Activated naive CD8-positive, alpha-beta T cell (primary cell): ENCODE measurements around the gene REV3L.
"Not testable (repeated sequence)": the region's sequence is repeated elsewhere in the genome, so short reads cannot be mapped to it uniquely, and the experiment has no call there.

ENCODE experiments used
- H3K27ac Mint-ChIP-seq: one replicate; pipeline ENCODE4 v1.8.0; 2021; ENCODE audit warnings: mixed read lengths
- H3K27me3 Mint-ChIP-seq: one replicate; pipeline ENCODE4 v1.8.0; 2021; ENCODE audit warnings: mixed read lengths
- H3K36me3 Mint-ChIP-seq: one replicate; pipeline ENCODE4 v1.8.0; 2021; ENCODE audit warnings: mixed read lengths
- H3K4me1 Mint-ChIP-seq: one replicate; pipeline ENCODE4 v1.8.0; 2021; ENCODE audit warnings: low read depth, mixed read lengths
- H3K4me3 Mint-ChIP-seq: one replicate; pipeline ENCODE4 v1.8.0; 2021; ENCODE audit warnings: mild to moderate bottlenecking, mixed read lengths
- H3K9me3 Mint-ChIP-seq: one replicate; pipeline ENCODE4 v1.8.0; 2021; ENCODE audit warnings: low read depth, mixed read lengths

Gene REV3L

DNA sequence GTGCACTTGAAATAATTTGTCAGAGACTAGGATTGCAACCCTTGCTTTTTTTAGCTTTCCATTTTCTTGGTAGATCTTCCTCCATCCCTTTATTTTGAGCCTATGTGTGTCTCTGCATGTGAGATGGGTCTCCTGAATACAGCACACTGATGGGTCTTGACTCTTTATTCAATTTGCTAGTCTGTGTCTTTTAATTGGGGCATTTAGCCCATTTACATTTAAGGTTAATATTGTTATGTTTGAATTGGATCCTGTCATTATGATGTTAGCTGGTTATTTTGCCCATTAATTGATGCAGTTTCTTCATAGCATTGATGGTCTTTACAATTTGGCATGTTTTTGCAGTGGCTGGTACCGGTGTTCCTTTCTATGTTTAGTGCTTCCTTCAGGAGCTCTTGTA lies 22.5 kb upstream of the REV3L start:
- not testable (repeated sequence) for H3K4me3 Mint-ChIP-seq, H3K9me3 Mint-ChIP-seq, H3K27me3 Mint-ChIP-seq
- Mint-ChIP-seq H3K27ac (peak overlapping the region; percentile 23), H3K36me3 (peaks cover 20% of the 10 kb centered on the region), H3K4me1 (peaks cover 24% of the 10 kb centered on the region)

DNA sequence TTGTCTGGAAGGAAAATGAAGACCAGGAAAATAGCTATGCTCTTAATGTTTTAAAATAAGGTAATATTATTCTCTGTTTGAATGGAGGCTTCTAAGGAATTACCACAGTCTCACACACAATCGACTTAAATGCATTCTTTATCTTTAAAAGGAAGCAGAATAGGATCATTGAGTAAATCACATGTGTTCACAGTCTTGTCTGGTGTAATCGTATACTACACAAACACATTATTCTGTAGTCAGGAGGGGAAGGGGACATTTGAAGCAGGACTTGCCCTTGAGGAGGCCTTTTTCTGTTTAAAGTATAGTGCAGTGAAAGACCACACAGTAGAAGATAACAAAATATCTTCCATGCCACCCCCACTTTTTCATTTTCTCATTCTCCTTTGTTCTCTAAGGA lies 20.6 kb upstream of the REV3L start:
- no peak overlapping the region for H3K27ac Mint-ChIP-seq
- peaks cover 24% of the 10 kb centered on the region for H3K4me1 Mint-ChIP-seq
- H3K36me3 Mint-ChIP-seq, result peaks cover 24% of the 10 kb centered on the region
- H3K27me3 Mint-ChIP-seq, result no peaks in the 10 kb centered on the region
- no peak overlapping the region for H3K4me3 Mint-ChIP-seq
- H3K9me3 Mint-ChIP-seq, result no peaks in the 10 kb centered on the region

DNA sequence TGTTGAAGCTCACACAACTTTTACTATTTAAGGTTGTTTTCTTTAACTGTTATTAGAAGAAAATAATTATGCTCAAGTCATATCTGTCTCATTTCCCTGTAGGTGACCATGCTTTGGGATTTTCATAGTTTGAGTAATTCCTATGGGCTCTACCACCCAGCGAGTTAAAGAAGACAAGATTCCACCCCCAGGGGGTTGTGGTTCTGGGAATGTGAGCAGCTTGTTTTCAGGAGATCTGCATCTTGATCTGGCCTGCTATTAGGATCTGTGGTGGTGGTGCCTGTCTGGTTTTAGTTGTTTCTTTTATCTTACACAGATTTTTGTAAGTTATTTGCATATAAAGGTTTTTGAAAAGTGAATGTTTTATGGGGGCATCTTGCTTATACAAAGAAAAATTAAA lies 20.2 kb upstream of the REV3L start:
- Mint-ChIP-seq H3K27ac (no peak overlapping the region), H3K36me3 (peaks cover 24% of the 10 kb centered on the region), H3K9me3 (no peaks in the 10 kb centered on the region), H3K4me3 (no peak overlapping the region), H3K27me3 (no peaks in the 10 kb centered on the region), H3K4me1 (peaks cover 24% of the 10 kb centered on the region)

GRCh38 chr6:111502154-111502553 lies 19.1 kb upstream of the REV3L start:
- no peaks in the 10 kb centered on the region for H3K27me3 Mint-ChIP-seq
- H3K4me1 Mint-ChIP-seq, result peaks cover 25% of the 10 kb centered on the region
- peaks cover 27% of the 10 kb centered on the region for H3K36me3 Mint-ChIP-seq
- no peak overlapping the region for H3K27ac Mint-ChIP-seq
- no peak overlapping the region for H3K4me3 Mint-ChIP-seq
- no peaks in the 10 kb centered on the region for H3K9me3 Mint-ChIP-seq

- no peak overlapping the region for H3K27ac Mint-ChIP-seq
Measured at GRCh38 chr6:111499269-111499793, 16.3 kb upstream of the REV3L start.

DNA sequence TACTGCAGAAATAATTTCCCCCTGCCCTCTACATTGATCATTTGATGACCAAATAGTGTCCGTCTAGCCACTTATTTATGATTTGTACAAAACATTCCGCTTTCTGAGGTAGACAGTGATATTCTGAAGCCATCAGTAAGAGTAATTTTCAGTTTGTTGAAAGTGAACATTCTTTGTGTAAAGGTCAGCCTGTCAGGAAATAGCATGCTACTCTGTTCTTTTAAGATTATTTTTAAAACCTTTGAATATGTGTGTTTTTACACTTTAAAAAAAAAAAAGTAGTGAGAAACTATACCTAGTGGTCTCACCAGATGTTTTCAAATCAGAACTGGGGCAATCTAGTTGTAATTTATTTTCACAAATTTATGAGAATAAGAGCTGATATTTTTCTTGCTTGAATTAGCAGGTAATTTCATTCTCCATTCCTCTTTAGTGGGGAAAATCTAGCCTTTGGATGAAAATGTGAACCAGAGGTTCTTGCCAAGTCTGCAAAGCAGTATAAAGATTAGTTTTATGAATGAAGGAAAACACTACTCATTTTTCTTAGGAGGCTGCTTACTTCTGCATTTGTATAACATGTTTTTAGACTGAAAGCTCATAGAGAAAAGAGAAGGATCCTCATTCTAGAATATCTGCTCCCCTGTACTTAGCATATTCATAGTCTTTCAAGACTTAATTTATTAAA lies 12.1 kb upstream of the REV3L start:
- Mint-ChIP-seq H3K9me3 (no peaks in the 10 kb centered on the region), H3K36me3 (peaks cover 6% of the 10 kb centered on the region), H3K27ac (no peak overlapping the region), H3K27me3 (no peaks in the 10 kb centered on the region), H3K4me1 (peaks cover 15% of the 10 kb centered on the region), H3K4me3 (no peak overlapping the region)

More at GRCh38 chr6:111499269-111499793, 16.3 kb upstream of the REV3L start:
- Mint-ChIP-seq H3K4me1 (peaks cover 21% of the 10 kb centered on the region), H3K4me3 (no peak overlapping the region), H3K36me3 (peaks cover 18% of the 10 kb centered on the region), H3K27me3 (no peaks in the 10 kb centered on the region), H3K9me3 (no peaks in the 10 kb centered on the region)

- no peaks in the 10 kb centered on the region for H3K27me3 Mint-ChIP-seq
- peaks cover 22% of the 10 kb centered on the region for H3K4me1 Mint-ChIP-seq
- H3K36me3 Mint-ChIP-seq, result peaks cover 5% of the 10 kb centered on the region
- no peak overlapping the region for H3K4me3 Mint-ChIP-seq
- H3K27ac Mint-ChIP-seq, result no peak overlapping the region
- no peaks in the 10 kb centered on the region for H3K9me3 Mint-ChIP-seq
Measured at GRCh38 chr6:111492499-111492898, 9.5 kb upstream of the REV3L start.

DNA sequence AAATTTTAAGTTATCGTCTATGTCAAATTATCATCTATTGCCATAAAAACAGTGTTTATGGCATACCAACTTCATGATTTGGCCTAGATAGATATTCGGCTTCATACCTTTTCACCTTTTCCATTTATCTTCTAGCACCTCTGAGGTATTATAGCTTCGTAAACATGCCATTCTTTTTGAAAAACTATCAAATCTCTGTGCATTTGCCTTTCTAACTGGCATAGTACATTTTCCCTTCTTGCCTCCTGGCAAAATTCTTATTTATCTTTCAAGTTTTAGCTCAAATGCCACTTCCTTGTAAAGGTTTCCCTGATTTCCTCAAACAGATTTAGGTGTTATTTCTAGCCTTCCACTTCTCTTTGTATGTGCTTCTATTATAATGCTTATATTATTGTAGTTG lies 7.0 kb upstream of the REV3L start:
- H3K27me3 Mint-ChIP-seq, result no peaks in the 10 kb centered on the region
- H3K27ac Mint-ChIP-seq, result no peak overlapping the region
- no peaks in the 10 kb centered on the region for H3K9me3 Mint-ChIP-seq
- H3K36me3 Mint-ChIP-seq, result peaks cover 5% of the 10 kb centered on the region
- H3K4me3 Mint-ChIP-seq, result no peak overlapping the region
- peaks cover 35% of the 10 kb centered on the region for H3K4me1 Mint-ChIP-seq

GRCh38 chr6:111487661-111488060 lies 4.6 kb upstream of the REV3L start:
- Mint-ChIP-seq H3K9me3 (no peaks in the 10 kb centered on the region), H3K36me3 (peaks cover 5% of the 10 kb centered on the region), H3K4me1 (peaks cover 35% of the 10 kb centered on the region), H3K27me3 (no peaks in the 10 kb centered on the region), H3K4me3 (peak overlapping the region; percentile 25), H3K27ac (peak overlapping the region; percentile 69)

DNA sequence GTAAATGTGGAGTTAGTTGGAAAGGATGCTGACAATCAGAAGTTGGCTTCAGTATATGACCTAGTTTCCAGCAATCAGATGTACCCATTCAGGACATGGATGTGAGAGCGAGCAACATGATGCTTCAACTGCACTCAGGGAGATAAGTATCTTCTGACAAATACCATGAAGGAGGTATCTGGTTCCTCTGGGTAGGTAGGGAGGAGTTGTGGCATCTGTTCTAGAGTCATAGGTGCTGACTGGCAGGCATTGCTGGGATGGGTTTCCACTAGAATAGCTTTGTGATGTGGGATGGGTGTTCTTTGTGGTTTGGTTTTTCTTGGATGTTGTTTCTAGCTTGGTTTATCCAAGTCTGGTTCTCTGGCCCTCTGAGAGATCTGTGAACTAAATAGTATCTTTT lies 3.9 kb upstream of the REV3L start:
- Mint-ChIP-seq H3K27me3 (no peaks in the 10 kb centered on the region), H3K4me1 (peaks cover 36% of the 10 kb centered on the region), H3K36me3 (peaks cover 5% of the 10 kb centered on the region), H3K27ac (peak overlapping the region; percentile 3), H3K9me3 (no peaks in the 10 kb centered on the region), H3K4me3 (peak overlapping the region; percentile 13)

DNA sequence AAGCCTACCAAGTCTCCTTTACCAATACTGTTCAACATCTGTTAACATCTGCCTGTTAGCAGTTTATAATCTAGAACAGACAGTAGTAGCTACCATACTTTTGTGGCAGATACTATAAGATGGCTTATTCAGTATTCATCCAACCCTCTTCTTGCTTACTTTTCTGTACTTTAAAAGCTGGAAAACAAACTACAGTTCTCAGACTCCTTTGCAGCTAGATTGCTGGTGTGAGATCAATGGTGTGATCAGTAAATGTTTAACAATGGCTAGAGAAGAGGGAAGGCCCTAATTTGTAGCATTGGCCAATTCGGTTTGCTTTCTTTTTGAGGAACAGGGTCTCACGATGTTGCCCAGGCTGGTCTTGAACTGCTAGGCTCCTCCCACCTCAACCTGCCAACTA lies 3.5 kb upstream of the REV3L start:
- Mint-ChIP-seq H3K9me3 (no peaks in the 10 kb centered on the region), H3K36me3 (peaks cover 5% of the 10 kb centered on the region), H3K4me1 (peaks cover 40% of the 10 kb centered on the region), H3K4me3 (peak overlapping the region; percentile 17), H3K27ac (peak overlapping the region; percentile 12), H3K27me3 (no peaks in the 10 kb centered on the region)

- H3K4me3 Mint-ChIP-seq, result peak overlapping the region; percentile 48
- no peak overlapping the region for H3K27ac Mint-ChIP-seq
- H3K9me3 Mint-ChIP-seq, result no peaks in the 10 kb centered on the region
- H3K36me3 Mint-ChIP-seq, result peaks cover 3% of the 10 kb centered on the region
- peaks cover 45% of the 10 kb centered on the region for H3K4me1 Mint-ChIP-seq
- H3K27me3 Mint-ChIP-seq, result no peaks in the 10 kb centered on the region
Measured at GRCh38 chr6:111485342-111485741, 2.3 kb upstream of the REV3L start.

DNA sequence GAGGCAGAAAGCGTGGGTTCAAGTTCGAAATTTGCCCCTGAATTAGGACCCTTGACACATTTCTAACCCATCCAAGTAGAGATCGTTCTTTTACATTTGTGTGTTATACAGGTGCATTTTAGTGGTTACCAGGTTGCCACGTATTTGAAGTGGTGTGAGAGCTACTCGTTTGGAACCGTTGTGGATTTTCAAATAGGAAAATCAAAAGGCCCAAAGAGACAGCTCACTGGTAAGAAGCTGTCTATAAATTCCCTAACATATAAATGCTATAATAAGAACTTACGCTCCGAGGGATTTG lies 1.6 kb upstream of the REV3L start:
- H3K27ac Mint-ChIP-seq, result peak overlapping the region; percentile 96
- H3K9me3 Mint-ChIP-seq, result no peaks in the 10 kb centered on the region
- H3K4me3 Mint-ChIP-seq, result peak overlapping the region; percentile 95
- peaks cover 3% of the 10 kb centered on the region for H3K36me3 Mint-ChIP-seq
- no peaks in the 10 kb centered on the region for H3K27me3 Mint-ChIP-seq
- H3K4me1 Mint-ChIP-seq, result peaks cover 46% of the 10 kb centered on the region

GRCh38 chr6:111483736-111484632 lies 966 bp upstream of the REV3L start:
- Mint-ChIP-seq H3K4me1 (peaks cover 49% of the 10 kb centered on the region), H3K36me3 (peaks cover 3% of the 10 kb centered on the region), H3K4me3 (peak overlapping the region; percentile 95), H3K27ac (peak overlapping the region; percentile 96), H3K27me3 (no peaks in the 10 kb centered on the region), H3K9me3 (no peaks in the 10 kb centered on the region)

- peaks cover 51% of the 10 kb centered on the region for H3K4me1 Mint-ChIP-seq
- H3K36me3 Mint-ChIP-seq, result no peaks in the 10 kb centered on the region
- H3K27ac Mint-ChIP-seq, result peak overlapping the region; percentile 85
- H3K4me3 Mint-ChIP-seq, result peak overlapping the region; percentile 93
- H3K27me3 Mint-ChIP-seq, result no peaks in the 10 kb centered on the region
- no peaks in the 10 kb centered on the region for H3K9me3 Mint-ChIP-seq
Measured at GRCh38 chr6:111482188-111482958, 645 bp downstream of the REV3L start.
